A673 (cell line): ENCODE results near the gene CPNE1. TPM values are rescaled to one million over a fixed set of nuclear protein-coding genes. Genes with fewer than 3 reads are reported as not detected.

Source experiments
- BruUV-seq: library from RNA; stranded (reverse); fragments of 400-500 nt; replicated peaks from 2 replicates; lab custom pipeline; 2021; lab: Mats Ljungman, UMichigan
- CTCF ChIA-PET: fragments of 300-600 bp; sonication (Branson Sonifier 250); formaldehyde crosslinking; loops from one replicate; lab custom pipeline; 2022; ENCODE audit warnings: antibody characterized with exemption; lab: Charles Lee
- POLR2A ChIA-PET: fragments of 300-600 bp; sonication (Branson Sonifier 250); formaldehyde crosslinking; loops from one replicate; lab custom pipeline; 2022; ENCODE audit warnings: antibody characterized with exemption; ENCODE audit not compliant: low non-redundant PET; lab: Charles Lee
- DNase-seq: peaks from one replicate; pipeline ENCODE4 v3.0.0-alpha.2; 2015; ENCODE audit warnings: low spot score
- H3K27ac ChIP-seq: fragments of 200-600 bp; sonication (generic); 2 replicates; pipeline ENCODE4 v1.5.1; 2016; ENCODE audit warnings: mixed run types, low read depth, mild to moderate bottlenecking, mixed read lengths, antibody characterized with exemption, low read length; ENCODE audit not compliant: poor library complexity, severe bottlenecking
- H3K27me3 ChIP-seq: fragments of 200-600 bp; sonication (generic); replicated peaks from 2 replicates; pipeline ENCODE4 v1.6.1; 2017; ENCODE audit warnings: mixed run types, low read depth, mild to moderate bottlenecking, mixed read lengths, antibody characterized with exemption, low read length; ENCODE audit not compliant: insufficient read depth, poor library complexity
- H3K36me3 ChIP-seq: fragments of 200-600 bp; sonication (generic); 2 replicates; pipeline ENCODE4 v1.6.1; 2016; ENCODE audit warnings: mixed run types, mild to moderate bottlenecking, mixed read lengths, antibody characterized with exemption, low read length; ENCODE audit not compliant: insufficient read depth, poor library complexity, severe bottlenecking
- H3K4me1 ChIP-seq: fragments of 200-600 bp; sonication (generic); 2 replicates; pipeline ENCODE4 v1.6.1; 2017; ENCODE audit warnings: mixed run types, mild to moderate bottlenecking, mixed read lengths, antibody characterized with exemption, low read length; ENCODE audit not compliant: insufficient read depth, poor library complexity, severe bottlenecking
- H3K4me3 ChIP-seq: fragments of 200-600 bp; sonication (generic); 2 replicates; pipeline ENCODE4 v1.5.1; 2016; ENCODE audit warnings: low read depth, mixed run types, mild to moderate bottlenecking, mixed read lengths, low read length; ENCODE audit not compliant: poor library complexity, severe bottlenecking
- H3K9me3 ChIP-seq: fragments of 200-600 bp; sonication (generic); 2 replicates; pipeline ENCODE4 v1.6.1; 2016; ENCODE audit warnings: mixed run types, low read depth, mild to moderate bottlenecking, mixed read lengths, antibody characterized with exemption, low read length; ENCODE audit not compliant: poor library complexity, severe bottlenecking
- EZH2 ChIP-seq: fragments of 200-600 bp; sonication (generic); IDR thresholded peaks from 2 replicates; pipeline ENCODE4 v1.6.1; 2017; ENCODE audit warnings: borderline replicate concordance, low read depth, mild to moderate bottlenecking, mixed read lengths, antibody characterized with exemption, low read length; ENCODE audit not compliant: poor library complexity, severe bottlenecking
- intact Hi-C: fragments of 100-400 bp; cut with micrococcal nuclease; formaldehyde crosslinking; loops from one replicate; pipeline ENCODE4 v1.10.0; 2022; ENCODE audit not compliant: unreplicated experiment
- total RNA-seq: library from RNA; stranded (reverse); gene quantifications from 2 replicates; pipeline ENCODE4 v1.2.3, GENCODE V29; 2021
- TF ChIP-seq, protein P1 (sequence below): fragments of 300-800, 200-600 bp; sonication (generic); conservative IDR thresholded peaks from 2 replicates; pipeline ENCODE4 v1.5.1; 2017; ENCODE audit warnings: low read depth, mild to moderate bottlenecking, antibody characterized with exemption, low read length, moderate library complexity, mixed read lengths

The CPNE1 gene
- total RNA-seq, 1 experiment from 2014 or later = 273 TPM

DNA sequence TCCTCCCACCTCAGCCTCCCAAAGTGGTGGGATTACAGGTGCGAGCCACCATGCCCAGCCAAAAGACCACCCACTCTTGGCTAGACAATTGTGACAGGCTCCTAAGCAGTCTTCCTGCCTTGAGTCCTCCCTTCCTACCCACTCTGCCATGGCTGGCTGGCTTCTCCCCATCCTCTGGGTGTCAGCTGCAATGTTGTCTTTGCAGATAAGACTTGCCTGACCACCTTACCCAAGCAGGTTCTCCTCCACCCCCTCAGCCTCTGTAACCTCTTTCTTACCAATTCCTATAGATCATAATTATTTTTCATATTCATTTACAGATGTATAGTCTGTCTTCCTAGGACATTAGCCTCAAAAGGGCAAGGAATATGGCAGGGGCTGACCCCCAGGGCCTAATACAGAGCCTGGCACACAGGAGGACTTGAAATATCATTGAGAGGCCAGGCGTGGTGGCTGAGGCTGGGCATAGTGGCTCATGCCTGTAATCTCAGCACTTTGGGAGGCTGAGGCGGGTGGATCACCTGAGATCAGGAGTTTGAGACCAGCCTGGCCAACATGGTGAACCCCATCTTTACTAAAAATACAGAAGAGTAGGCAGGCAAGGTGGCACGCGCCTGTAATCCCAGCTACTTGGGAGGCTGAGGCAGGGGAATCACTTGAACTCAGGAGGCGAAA is 77.8 kb downstream of the CPNE1 start:
- Histone ChIP-seq H3K36me3 (no peaks in the 10 kb centered on the region), H3K27me3 (no peaks in the 10 kb centered on the region), H3K4me1 (no peaks in the 10 kb centered on the region), H3K9me3 (no peaks in the 10 kb centered on the region), H3K4me3 (no peak overlapping the region), H3K27ac (no peak overlapping the region)
- CTCF ChIA-PET = no interaction called here
- DNase-seq = no peak
- no TSS peak for BruUV-seq
- TF ChIP-seq, protein P1, sequence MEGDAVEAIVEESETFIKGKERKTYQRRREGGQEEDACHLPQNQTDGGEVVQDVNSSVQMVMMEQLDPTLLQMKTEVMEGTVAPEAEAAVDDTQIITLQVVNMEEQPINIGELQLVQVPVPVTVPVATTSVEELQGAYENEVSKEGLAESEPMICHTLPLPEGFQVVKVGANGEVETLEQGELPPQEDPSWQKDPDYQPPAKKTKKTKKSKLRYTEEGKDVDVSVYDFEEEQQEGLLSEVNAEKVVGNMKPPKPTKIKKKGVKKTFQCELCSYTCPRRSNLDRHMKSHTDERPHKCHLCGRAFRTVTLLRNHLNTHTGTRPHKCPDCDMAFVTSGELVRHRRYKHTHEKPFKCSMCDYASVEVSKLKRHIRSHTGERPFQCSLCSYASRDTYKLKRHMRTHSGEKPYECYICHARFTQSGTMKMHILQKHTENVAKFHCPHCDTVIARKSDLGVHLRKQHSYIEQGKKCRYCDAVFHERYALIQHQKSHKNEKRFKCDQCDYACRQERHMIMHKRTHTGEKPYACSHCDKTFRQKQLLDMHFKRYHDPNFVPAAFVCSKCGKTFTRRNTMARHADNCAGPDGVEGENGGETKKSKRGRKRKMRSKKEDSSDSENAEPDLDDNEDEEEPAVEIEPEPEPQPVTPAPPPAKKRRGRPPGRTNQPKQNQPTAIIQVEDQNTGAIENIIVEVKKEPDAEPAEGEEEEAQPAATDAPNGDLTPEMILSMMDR = no peak
- TF ChIP-seq EZH2 = no peak
- intact Hi-C loops = no loop called here
- POLR2A ChIA-PET = no interaction called here

DNA sequence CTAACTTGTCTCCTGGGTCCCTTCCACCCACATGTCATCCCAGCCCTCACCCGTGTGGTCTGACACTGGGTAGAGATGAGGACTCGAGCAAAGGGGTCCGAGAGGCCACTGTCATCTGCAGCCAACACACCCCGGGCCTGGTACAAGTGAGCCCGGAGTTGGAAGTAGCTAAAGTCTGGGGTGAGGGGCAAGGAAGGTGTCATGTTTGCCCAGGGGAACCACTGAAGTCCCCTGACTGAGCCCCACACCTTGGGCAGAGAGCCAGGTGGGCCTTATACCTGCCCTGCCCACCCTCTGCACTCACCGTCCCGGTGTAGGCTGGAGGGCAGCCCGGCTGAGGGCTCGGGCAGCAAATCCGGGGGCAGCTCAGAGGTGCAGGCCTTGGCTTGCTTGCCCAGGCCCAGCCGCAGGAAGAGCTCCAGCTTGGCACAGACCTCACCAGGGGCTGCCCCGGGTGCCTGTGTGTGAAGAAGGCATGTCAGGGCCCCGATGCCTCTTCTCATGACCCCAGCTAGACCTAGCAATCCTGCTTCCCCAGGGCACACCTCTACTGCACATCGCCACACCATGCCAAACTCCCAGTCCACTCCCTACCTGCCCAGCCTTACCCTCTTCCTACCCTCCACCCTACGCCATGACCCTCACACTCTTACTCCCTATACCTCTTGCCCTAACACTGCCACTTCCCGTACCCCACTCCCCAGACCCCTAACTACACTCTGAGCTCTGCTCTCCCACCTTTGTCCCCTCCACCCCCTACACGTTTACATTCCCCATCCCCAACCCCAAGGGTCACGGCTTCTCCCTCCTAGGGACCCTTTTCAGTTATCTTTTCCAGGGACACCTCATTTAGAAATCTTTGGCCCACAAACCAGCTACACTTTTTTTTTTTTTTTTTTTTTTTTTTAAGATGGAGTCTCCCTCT is 80.8 kb downstream of the CPNE1 start:
- H3K4me1 ChIP-seq = no peaks in the 10 kb centered on the region
- no peak overlapping the region for H3K27ac ChIP-seq
- no peak for DNase-seq
- no peaks in the 10 kb centered on the region for H3K36me3 ChIP-seq
- no peaks in the 10 kb centered on the region for H3K27me3 ChIP-seq
- intact Hi-C loops = no loop called here
- H3K9me3 ChIP-seq = no peaks in the 10 kb centered on the region
- ChIA-PET POLR2A (no interaction called here), CTCF (no interaction called here)
- TF ChIP-seq, protein P1 = no peak
- no peak for TF ChIP-seq EZH2
- BruUV-seq = no TSS peak
- no peak overlapping the region for H3K4me3 ChIP-seq

DNA sequence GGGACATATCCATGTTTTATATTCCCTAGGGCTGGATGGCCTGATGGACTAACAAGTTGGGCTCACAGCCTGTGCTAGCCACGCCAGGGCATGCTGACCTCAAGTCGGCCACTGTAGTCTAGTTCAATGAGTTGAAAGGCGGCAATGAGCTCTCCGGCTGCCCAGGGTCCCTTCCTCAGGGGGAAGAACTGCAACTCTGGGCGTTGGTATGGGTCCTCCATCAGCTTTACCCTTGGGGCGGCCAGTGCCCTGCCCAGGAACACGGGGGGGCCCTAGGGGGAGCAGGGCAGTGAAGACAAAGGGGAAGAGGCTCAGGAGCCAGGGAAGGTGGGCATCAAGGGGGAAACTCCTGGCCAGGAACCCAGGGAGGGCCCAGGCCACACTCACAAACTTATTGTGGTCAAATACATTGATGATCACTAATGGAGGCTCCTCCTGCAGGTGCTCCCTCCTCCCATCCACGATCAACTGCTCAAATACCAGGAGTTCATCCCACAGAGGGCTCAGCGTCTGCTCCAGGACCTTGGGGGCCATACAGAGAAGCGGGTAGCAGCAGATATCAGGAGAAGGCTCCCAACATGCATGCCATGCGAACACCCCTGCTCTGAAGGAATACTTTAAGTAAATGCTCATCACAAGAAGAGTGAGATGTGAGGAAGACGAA is 81.8 kb downstream of the CPNE1 start:
- no peaks in the 10 kb centered on the region for H3K9me3 ChIP-seq
- DNase-seq = no peak
- no peaks in the 10 kb centered on the region for H3K27me3 ChIP-seq
- H3K36me3 ChIP-seq = no peaks in the 10 kb centered on the region
- BruUV-seq = no TSS peak
- ChIA-PET CTCF (no interaction called here), POLR2A (no interaction called here)
- intact Hi-C loops = no loop called here
- no peak overlapping the region for H3K4me3 ChIP-seq
- H3K27ac ChIP-seq = no peak overlapping the region
- TF ChIP-seq, protein P1 = no peak
- no peak for TF ChIP-seq EZH2
- H3K4me1 ChIP-seq = no peaks in the 10 kb centered on the region
